AG09319 (cell line): ENCODE measurements around the gene CHSY1.

Experiments used
- DNase-seq: peaks from one replicate; pipeline ENCODE4 v3.0.0-alpha.2; 2010; ENCODE audit warnings: low read depth; ENCODE audit errors: extremely low read depth
- TF ChIP-seq, protein P1 (sequence below): IDR thresholded peaks from 2 replicates; pipeline ENCODE4 v1.5.1; 2011; ENCODE audit warnings: low read depth, mild to moderate bottlenecking, inconsistent platforms, low read length, moderate library complexity

CHSY1 gene

GRCh38 chr15:101149864-101150722, 101.8 kb downstream of the CHSY1 start:
- TF ChIP-seq, protein P1, sequence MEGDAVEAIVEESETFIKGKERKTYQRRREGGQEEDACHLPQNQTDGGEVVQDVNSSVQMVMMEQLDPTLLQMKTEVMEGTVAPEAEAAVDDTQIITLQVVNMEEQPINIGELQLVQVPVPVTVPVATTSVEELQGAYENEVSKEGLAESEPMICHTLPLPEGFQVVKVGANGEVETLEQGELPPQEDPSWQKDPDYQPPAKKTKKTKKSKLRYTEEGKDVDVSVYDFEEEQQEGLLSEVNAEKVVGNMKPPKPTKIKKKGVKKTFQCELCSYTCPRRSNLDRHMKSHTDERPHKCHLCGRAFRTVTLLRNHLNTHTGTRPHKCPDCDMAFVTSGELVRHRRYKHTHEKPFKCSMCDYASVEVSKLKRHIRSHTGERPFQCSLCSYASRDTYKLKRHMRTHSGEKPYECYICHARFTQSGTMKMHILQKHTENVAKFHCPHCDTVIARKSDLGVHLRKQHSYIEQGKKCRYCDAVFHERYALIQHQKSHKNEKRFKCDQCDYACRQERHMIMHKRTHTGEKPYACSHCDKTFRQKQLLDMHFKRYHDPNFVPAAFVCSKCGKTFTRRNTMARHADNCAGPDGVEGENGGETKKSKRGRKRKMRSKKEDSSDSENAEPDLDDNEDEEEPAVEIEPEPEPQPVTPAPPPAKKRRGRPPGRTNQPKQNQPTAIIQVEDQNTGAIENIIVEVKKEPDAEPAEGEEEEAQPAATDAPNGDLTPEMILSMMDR, result no peak
- DNase-seq, result no peak

DNA sequence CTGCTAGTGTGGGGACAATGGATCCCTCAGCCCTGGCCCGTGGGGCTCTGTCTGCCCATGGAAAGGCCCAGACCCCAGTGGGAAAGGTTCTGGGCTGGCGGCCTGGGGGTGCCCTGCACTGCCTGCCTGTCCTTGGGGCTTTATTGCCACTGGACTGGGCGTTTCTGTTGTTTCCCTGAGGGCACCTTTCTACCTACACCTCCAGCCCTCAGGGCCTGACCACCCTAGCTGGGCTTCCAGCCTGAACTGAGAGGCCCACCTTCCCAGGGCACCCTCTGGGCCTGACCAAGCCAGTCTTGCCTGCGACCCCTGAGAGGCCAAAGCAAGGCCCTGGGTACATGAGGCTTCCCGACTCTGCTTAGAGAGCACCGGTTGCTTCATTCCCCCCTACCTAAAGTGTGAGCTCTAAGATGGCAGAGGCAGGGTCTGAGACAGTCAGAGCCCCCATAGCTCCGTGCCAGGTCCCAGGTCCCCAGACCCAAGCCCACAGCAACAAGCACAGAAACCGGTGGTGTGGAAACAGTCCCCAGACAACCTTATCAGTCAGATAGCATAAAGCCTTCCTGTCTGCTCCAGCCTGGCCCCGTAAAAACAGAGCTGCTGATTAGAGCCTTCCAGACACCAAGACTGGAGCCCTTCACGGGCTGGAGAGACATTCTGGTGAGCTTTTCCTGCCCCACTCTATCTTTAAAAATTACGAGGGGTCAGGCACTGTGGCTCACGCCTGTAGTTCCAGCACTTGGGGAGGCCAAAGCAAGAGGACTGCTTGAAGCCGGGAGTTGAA, 102.8 kb downstream of the CHSY1 start:
- DNase-seq, result no peak
- TF ChIP-seq, protein P1, result no peak

- TF ChIP-seq, protein P1, result no peak
- DNase-seq, result no peak
Measured at GRCh38 chr15:101148166-101148880, 103.5 kb downstream of the CHSY1 start.

GRCh38 chr15:101147181-101147580, 104.7 kb downstream of the CHSY1 start:
- no peak for DNase-seq
- TF ChIP-seq, protein P1, result no peak

DNA sequence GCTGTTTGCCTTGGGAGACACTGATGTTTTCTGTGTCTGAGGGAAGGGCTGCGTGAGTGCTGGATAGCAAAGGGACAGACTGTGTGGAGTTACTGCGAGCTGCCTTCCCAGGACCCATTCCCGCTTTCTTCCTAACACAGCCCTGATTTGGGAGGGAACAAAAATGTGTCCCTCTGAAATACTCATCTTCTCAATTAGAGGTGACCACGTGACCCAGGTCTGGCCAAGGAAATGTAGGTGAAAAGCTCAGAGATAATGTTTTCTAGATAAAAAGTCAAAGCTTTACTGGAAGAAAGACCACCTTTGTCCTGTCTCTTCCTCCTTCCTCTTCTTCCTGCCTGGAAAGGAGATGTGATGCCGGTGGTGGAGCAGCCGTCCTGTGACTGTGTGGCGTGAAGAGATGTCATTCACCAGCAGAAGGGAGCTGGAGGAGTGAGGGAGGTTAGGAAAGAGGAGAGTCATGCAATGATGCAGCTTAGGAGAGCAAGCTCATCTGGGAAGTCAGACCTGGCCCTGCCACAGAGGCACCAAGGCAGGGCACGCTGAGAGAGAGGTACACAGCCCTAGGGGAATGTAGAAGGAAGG, 105.6 kb downstream of the CHSY1 start:
- no peak for DNase-seq
- TF ChIP-seq, protein P1, result no peak

DNA sequence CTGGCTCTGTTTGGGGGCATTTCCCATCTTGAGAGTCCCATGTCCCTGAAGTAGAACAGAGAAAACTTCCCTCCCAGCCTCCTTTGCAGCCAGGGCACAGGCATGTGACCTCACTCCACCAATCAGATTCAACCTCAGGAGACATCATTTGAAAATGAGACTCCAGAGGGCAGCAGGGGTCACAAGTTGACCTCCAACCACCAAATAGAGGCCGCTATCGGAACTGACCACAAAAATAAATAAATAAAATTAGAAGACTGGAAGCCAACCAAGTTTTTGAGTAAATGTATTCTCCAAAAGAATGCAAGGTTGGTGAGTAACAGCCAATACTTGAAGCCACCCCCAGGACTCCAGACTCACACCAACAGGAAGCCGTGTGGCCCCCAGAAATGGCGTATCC, 106.5 kb downstream of the CHSY1 start:
- no peak for DNase-seq
- TF ChIP-seq, protein P1, result no peak
